GM13977 (cell line): ENCODE data around the gene KCNK7.

Experiments
- DNase-seq: peaks from one replicate; pipeline ENCODE4 v3.0.0; 2012; ENCODE audit warnings: low spot score
- CTCF ChIP-seq: IDR thresholded peaks from 2 replicates; pipeline ENCODE4 v1.5.1; 2012; ENCODE audit warnings: mild to moderate bottlenecking, control low read depth; ENCODE audit not compliant: insufficient read depth; ENCODE audit errors: extremely low read depth, missing control alignments
- in situ Hi-C: fragments of 300-500 bp; cut with MboI; formaldehyde crosslinking; loops from one replicate; pipeline ENCODE4 v1.12.0; 2022; ENCODE audit warnings: low sequenced_read_pairs, low pct_unique_long_range_greater_than_20kb, mixed read lengths, inconsistent platforms; ENCODE audit not compliant: unreplicated experiment

The KCNK7 gene

GRCh38 chr11:65547446-65548125 is 48.0 kb downstream of the KCNK7 start:
- in situ Hi-C loops = no loop called here
- no peak for TF ChIP-seq CTCF
- no peak for DNase-seq

DNA sequence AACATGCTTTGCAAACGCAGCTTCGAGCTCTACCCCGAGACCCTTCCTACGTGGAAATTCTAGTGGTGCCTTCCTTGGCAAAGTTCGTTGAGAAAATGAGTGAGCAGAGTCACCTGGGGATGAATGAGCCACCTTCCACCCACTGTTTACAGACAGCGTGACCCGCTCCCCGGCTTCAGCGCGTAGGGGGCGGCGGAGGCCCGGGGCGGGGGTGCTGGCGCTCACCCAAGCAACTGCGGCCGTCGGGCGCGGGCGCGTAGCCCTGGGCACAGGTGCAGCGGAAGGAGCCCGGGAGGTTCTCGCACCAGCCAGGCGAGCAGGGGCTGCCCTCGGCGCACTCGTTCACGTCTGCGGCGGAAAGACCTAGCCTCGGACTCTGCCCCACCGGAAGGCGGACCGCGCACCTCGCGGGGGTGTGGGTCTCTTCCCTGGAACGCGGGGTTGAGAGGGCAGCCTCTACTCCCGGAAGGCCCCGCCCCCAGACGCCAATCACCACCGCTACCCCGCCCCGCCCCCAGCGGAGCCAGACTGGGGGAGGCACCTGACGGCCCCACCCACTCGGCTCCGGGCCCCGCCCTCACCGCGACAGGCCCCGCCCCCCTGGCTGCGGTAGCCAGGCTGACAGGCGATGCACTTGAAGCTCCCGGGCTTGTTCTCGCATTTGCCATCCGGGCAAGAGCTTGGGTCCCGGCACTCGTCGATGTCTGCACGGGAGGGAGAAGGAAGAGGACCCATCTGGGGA is 49.2 kb downstream of the KCNK7 start:
- peak; percentile 99 for DNase-seq
- in situ Hi-C loops = no loop called here
- TF ChIP-seq CTCF = no peak

DNA sequence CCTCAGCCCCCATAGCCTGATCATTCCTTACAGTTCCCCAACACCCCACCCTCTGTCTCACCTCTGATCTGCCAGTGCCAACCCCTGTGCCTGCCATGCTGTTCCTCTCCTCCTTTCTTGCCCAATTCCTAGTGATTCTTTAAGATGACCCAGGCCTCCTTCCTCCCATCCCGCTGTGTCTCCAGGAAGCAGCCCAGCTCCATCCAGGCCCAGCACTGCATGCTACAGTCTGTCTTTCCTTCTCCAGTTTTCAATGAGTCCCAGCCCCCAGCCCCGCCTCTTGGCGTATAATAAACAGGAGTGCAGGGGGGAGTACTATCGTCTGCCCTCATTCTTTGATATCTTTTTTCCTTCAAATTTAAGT is 49.8 kb downstream of the KCNK7 start:
- no peak for TF ChIP-seq CTCF
- in situ Hi-C loops = no loop called here
- DNase-seq = no peak
